CD4-positive, CD25-positive, alpha-beta regulatory T cell (primary cell): ENCODE results near the gene RSRC2. TPM values are rescaled to one million over a fixed set of nuclear protein-coding genes. Genes with fewer than 3 reads are reported as not detected.

Experiments used
- ATAC-seq, 2 donors: fragments of 150-1000 bp; cut with Tn5 transposase; one replicate each; pipeline ENCODE4 v1.10.0; 2021; ENCODE audit warnings: low read depth in 2 of 2, moderate number of reproducible peaks in 2 of 2, moderate library complexity in 1 of 2
- DNase-seq, 3 donors: peaks; one replicate each; pipeline versions ENCODE4 v3.0.0 to v3.0.0-alpha.2; 2012 to 2022; ENCODE audit warnings: mixed read lengths in 1 of 3
- H3K27ac ChIP-seq: one replicate; pipeline ENCODE4 v1.7.0; 2013; ENCODE audit warnings: mild to moderate bottlenecking, low read length; ENCODE audit not compliant: insufficient read depth, poor library complexity, severe bottlenecking
- H3K27me3 ChIP-seq: one replicate; pipeline ENCODE4 v1.7.0; 2013; ENCODE audit warnings: low read length; ENCODE audit not compliant: control insufficient read depth, insufficient read depth
- H3K36me3 ChIP-seq: one replicate; pipeline ENCODE4 v1.7.0; 2013; ENCODE audit warnings: mild to moderate bottlenecking, low read length, moderate library complexity; ENCODE audit not compliant: control insufficient read depth, insufficient read depth
- H3K4me1 ChIP-seq: 2 replicates; pipeline ENCODE4 v1.7.0; 2013; ENCODE audit warnings: mild to moderate bottlenecking, low read length; ENCODE audit not compliant: insufficient read depth, control insufficient read depth, poor library complexity, severe bottlenecking
- H3K4me3 ChIP-seq: one replicate; pipeline ENCODE4 v1.7.0; 2013; ENCODE audit warnings: low read depth, mild to moderate bottlenecking, low read length, moderate library complexity
- H3K9me3 ChIP-seq, 2 experiments: 1 replicate in 1 of 2; 2 replicates in 1 of 2; pipeline ENCODE4 v1.7.0; 2013; ENCODE audit warnings: low read length in 2 of 2, mild to moderate bottlenecking in 1 of 2, moderate library complexity in 1 of 2; ENCODE audit not compliant: control insufficient read depth in 2 of 2
- H3K27ac Mint-ChIP-seq, 3 donors: one replicate each; pipeline ENCODE4 v1.8.0; 2020 to 2022; ENCODE audit warnings: mild to moderate bottlenecking in 3 of 3, mixed read lengths in 3 of 3, moderate library complexity in 2 of 3
- H3K27me3 Mint-ChIP-seq: one replicate; pipeline ENCODE4 v1.8.0; 2022; ENCODE audit warnings: mild to moderate bottlenecking, mixed read lengths
- H3K36me3 Mint-ChIP-seq: one replicate; pipeline ENCODE4 v1.8.0; 2020; ENCODE audit warnings: mixed read lengths
- H3K4me1 Mint-ChIP-seq, 4 donors: one replicate each; pipeline ENCODE4 v1.8.0; 2020 to 2022; ENCODE audit warnings: mixed read lengths in 4 of 4, mild to moderate bottlenecking in 1 of 4
- H3K4me3 Mint-ChIP-seq, 4 donors: one replicate each; pipeline ENCODE4 v1.8.0; 2020 to 2022; ENCODE audit warnings: mild to moderate bottlenecking in 4 of 4, mixed read lengths in 4 of 4, moderate library complexity in 3 of 4
- H3K9me3 Mint-ChIP-seq, 7 donors: one replicate each; pipeline ENCODE4 v1.8.0; 2020 to 2022; ENCODE audit warnings: mixed read lengths in 7 of 7, mild to moderate bottlenecking in 3 of 7, moderate library complexity in 2 of 7
- polyA plus RNA-seq, 4 donors: library from polyadenylated mRNA; unstranded; fragments of 300-500 nt; fragmentation: Illumina TruSeq; gene quantifications; one replicate each; pipeline ENCODE4 v1.2.3, GENCODE V29; 2021
- total RNA-seq: library from RNA; stranded (reverse); gene quantifications from one replicate; pipeline ENCODE4 v1.2.3, GENCODE V29; 2022

The RSRC2 gene
- total and polyA plus RNA-seq, 5 donors from 2014 or later: 28.3 to 293 (median 32.7) TPM

- H3K9me3 ChIP-seq: no peaks in the 10 kb centered on the region
- H3K27me3 ChIP-seq: no peaks in the 10 kb centered on the region
- peak overlapping the region in 1 of 4 donors; percentile 36 for H3K4me3 Mint-ChIP-seq
- ATAC-seq (no peak), DNase-seq (no peak)
- peaks cover 72% of the 10 kb centered on the region for H3K36me3 ChIP-seq
- peaks cover 15% of the 10 kb centered on the region for H3K4me1 ChIP-seq
- peaks cover 5 to 33% (median 15%) of the 10 kb centered on the region in 4 donors for H3K4me1 Mint-ChIP-seq
- H3K27me3 Mint-ChIP-seq: peaks cover 4% of the 10 kb centered on the region
- H3K27ac ChIP-seq: no peak overlapping the region
- no peaks in the 10 kb centered on the region for H3K9me3 Mint-ChIP-seq
- H3K4me3 ChIP-seq: no peak overlapping the region
- H3K36me3 Mint-ChIP-seq: peaks cover 40% of the 10 kb centered on the region
- peak overlapping the region in 1 of 3 donors; percentile 24 for H3K27ac Mint-ChIP-seq
Observed at GRCh38 chr12:122505419-122506051, 21.2 kb downstream of the RSRC2 start.

DNA sequence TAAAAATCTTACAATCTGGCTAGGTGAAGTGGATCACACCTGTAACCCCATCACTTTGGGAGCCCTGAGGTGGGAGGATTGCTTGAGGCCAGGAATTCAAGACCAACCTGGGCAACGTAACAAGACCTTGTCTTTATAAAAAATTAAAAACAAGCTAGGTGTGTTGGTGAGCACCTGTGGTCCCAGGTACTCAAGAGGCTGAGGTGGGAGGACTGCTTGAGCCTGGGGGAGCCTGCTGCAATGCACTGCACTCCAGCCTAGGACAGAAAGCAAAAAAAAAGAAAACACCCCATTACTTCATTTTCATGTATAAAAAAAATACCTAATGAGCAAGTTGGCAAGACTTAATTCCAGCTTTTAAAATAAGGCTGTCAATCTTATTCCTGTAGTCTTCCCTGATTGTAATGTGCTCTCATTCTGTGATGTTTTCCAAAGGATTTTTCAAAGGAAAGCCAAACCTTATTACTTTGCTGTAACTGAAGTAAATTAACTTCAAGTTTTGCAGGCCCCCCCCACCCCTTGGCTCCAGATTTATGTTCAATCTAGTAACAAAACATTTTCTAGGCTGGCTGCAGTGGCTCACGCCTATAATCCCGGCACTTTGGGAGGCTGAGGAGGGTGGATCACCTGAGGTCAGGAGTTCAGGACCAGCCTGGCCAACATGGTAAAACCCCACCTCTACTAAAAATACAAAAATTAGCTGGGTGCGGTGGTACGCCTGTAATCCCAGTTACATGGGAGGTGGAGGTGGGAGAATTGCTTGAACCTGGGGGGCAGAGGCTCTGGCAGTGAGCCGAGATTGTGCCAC is 22.7 kb downstream of the RSRC2 start:
- Mint-ChIP-seq H3K27me3 (peaks cover 4% of the 10 kb centered on the region), H3K36me3 (peaks cover 33% of the 10 kb centered on the region), H3K9me3 (no peaks in the 10 kb centered on the region), H3K4me3 (peak overlapping the region in 3 of 4 donors; percentile 15 to 50 (median 31)), H3K4me1 (peaks cover 11 to 44% (median 23%) of the 10 kb centered on the region in 4 donors), H3K27ac (peak overlapping the region in 1 of 3 donors; percentile 7)
- no peaks in the 10 kb centered on the region for H3K9me3 ChIP-seq
- no peak overlapping the region for H3K27ac ChIP-seq
- peaks cover 27% of the 10 kb centered on the region for H3K4me1 ChIP-seq
- no peak for DNase-seq
- H3K4me3 ChIP-seq: no peak overlapping the region
- H3K27me3 ChIP-seq: no peaks in the 10 kb centered on the region
- ATAC-seq: no peak
- peaks cover 56% of the 10 kb centered on the region for H3K36me3 ChIP-seq

DNA sequence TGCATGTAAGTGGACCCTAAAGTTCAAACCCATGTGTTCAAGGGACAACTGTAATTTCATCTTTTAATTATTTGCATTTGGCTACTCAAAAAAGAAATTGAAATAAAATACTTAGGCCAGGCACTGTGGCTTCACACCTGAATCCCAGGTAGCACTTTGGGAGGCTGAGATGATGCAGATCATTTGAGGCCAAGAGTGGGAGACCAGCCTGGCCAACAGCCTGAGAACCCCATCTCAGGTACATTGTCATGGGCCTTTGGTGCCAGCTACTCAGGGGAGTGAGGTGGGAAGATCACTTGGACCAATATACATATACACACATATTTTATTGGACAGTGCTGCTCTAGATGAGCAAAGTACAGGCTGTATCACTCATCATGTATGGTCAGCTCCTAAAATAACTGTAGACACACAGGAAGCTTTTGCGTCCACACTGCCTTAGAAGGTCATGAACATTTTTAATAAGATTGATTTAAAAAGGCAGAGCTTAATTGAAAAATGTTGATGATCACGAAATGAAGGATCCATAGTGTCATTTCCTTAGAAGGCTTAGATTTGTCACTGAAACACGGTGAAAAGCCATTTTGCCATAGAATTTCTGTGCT is 23.5 kb downstream of the RSRC2 start:
- no peak for ATAC-seq
- no peak overlapping the region for H3K4me3 ChIP-seq
- H3K27ac Mint-ChIP-seq: peak overlapping the region in 1 of 3 donors; percentile 7
- H3K27me3 ChIP-seq: no peaks in the 10 kb centered on the region
- peak overlapping the region in 2 of 4 donors; percentile 43 to 50 for H3K4me3 Mint-ChIP-seq
- peaks cover 35% of the 10 kb centered on the region for H3K4me1 ChIP-seq
- H3K9me3 ChIP-seq: no peaks in the 10 kb centered on the region
- H3K4me1 Mint-ChIP-seq: peaks cover 16 to 51% (median 29%) of the 10 kb centered on the region in 4 donors
- H3K27me3 Mint-ChIP-seq: peaks cover 4% of the 10 kb centered on the region
- H3K9me3 Mint-ChIP-seq: no peaks in the 10 kb centered on the region
- no peak for DNase-seq
- H3K36me3 Mint-ChIP-seq: peaks cover 27% of the 10 kb centered on the region
- no peak overlapping the region for H3K27ac ChIP-seq
- peaks cover 49% of the 10 kb centered on the region for H3K36me3 ChIP-seq

- Mint-ChIP-seq H3K9me3 (no peaks in the 10 kb centered on the region), H3K27me3 (peaks cover 4% of the 10 kb centered on the region), H3K4me1 (peaks cover 18 to 54% (median 33%) of the 10 kb centered on the region in 4 donors), H3K27ac (peak overlapping the region; percentile 97 to 99 (median 99)), H3K4me3 (peak overlapping the region; percentile 85 to 99 (median 96)), H3K36me3 (peaks cover 26% of the 10 kb centered on the region)
- Histone ChIP-seq H3K4me1 (peaks cover 47% of the 10 kb centered on the region), H3K9me3 (no peaks in the 10 kb centered on the region), H3K4me3 (peak overlapping the region; percentile 82), H3K27ac (peak overlapping the region; percentile 94), H3K27me3 (no peaks in the 10 kb centered on the region), H3K36me3 (peaks cover 33% of the 10 kb centered on the region)
- DNase-seq (no peak), ATAC-seq (no peak)
Observed at GRCh38 chr12:122501489-122501989, 25.2 kb downstream of the RSRC2 start.

DNA sequence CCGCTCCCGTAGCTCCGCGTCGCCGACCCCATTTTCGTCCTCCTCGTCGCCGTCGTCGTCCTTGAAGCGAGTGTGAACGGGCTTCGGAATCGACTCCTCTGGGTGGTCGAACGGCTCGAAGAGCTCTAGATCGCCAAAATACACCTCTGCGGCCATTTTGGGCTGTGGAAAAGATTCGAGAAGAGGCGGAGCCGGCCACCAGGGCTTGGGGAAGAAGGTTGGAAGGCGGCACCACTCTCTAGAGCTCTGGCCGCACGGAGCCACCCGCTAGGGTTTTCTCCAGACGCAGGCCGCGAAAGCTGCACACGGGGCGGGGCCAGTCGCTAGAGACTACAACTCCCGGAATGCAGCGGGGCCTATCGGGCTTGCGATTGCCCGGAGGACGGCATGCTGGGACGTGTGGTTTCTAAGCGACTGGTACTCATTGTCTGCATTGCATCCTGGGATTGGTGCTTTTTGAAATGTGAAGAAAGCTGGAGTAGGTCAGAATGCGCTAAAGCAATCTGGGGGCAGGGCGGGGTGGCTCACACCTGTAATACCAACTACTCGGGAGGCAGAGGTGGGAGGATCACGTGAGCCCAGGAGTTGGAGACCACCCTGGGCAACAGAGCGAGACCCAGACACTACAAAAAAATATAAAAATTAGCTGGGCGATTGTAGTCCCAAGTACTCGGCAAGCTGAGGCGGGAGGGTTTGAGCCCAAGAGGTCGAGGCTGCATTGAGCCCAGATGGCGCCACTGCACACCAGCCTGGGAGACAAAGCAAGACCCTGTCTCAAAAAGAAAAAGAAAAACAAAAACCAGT is 25.8 kb downstream of the RSRC2 start, which contains the start of gene ZCCHC8:
ZCCHC8 (minus strand) TSS at position 248 of the 804 bp plus-strand sequence; CDS start at position 156, 92 bp downstream.
- peak; percentile 94 to 99 (median 94) for DNase-seq
- H3K27ac ChIP-seq: peak within 1 kb of the TSS; percentile 94
- Mint-ChIP-seq H3K36me3 (peaks cover 20% of the 10 kb centered on the region), H3K4me1 (peaks cover 16 to 54% (median 34%) of the 10 kb centered on the region in 4 donors), H3K27me3 (peaks cover 4% of the 10 kb centered on the region), H3K4me3 (peak within 1 kb of the TSS; percentile 85 to 99 (median 96)), H3K9me3 (no peaks in the 10 kb centered on the region), H3K27ac (peak within 1 kb of the TSS; percentile 97 to 99 (median 99))
- H3K9me3 ChIP-seq: no peaks in the 10 kb centered on the region
- ATAC-seq: peak; percentile 95 to 97
- H3K36me3 ChIP-seq: peaks cover 27% of the 10 kb centered on the region
- H3K4me1 ChIP-seq: peaks cover 47% of the 10 kb centered on the region
- H3K27me3 ChIP-seq: no peaks in the 10 kb centered on the region
- H3K4me3 ChIP-seq: peak within 1 kb of the TSS; percentile 97

GRCh38 chr12:122499991-122500684 is 26.6 kb downstream of the RSRC2 start:
- Mint-ChIP-seq H3K9me3 (no peaks in the 10 kb centered on the region), H3K4me1 (peaks cover 18 to 57% (median 37%) of the 10 kb centered on the region in 4 donors), H3K36me3 (peaks cover 18% of the 10 kb centered on the region), H3K4me3 (peak overlapping the region; percentile 85 to 99 (median 96)), H3K27me3 (peaks cover 4% of the 10 kb centered on the region), H3K27ac (peak overlapping the region; percentile 97 to 99 (median 99))
- peak; percentile 24 to 66 (median 54) for DNase-seq
- H3K4me1 ChIP-seq: peaks cover 47% of the 10 kb centered on the region
- H3K36me3 ChIP-seq: peaks cover 22% of the 10 kb centered on the region
- peak; percentile 1 to 5 for ATAC-seq
- peak overlapping the region; percentile 97 for H3K4me3 ChIP-seq
- H3K27me3 ChIP-seq: no peaks in the 10 kb centered on the region
- H3K9me3 ChIP-seq: no peaks in the 10 kb centered on the region
- H3K27ac ChIP-seq: peak overlapping the region; percentile 94
